ENCODE results near the gene TMEM242. TPM values are rescaled to one million over a fixed set of nuclear protein-coding genes. Genes with fewer than 3 reads are reported as not detected.

TMEM242 gene
- polyA plus RNA-seq, 2 of the 4 experiments (the other 2 are of a cell fraction) = 5.3 to 7.4 TPM

GRCh38 chr6:157292202-157292601, 31.1 kb downstream of the TMEM242 start (continued):
- no peak for TF ChIP-seq REST (IDR thresholded peaks at IDR 0.05)
- no peak for TF ChIP-seq EHF (CRISPR knock-in tag; IDR thresholded peaks at IDR 0.05)
- TF ChIP-seq CHD4 (IDR thresholded peaks at IDR 0.05; ENCODE audit: borderline replicate concordance) = no peak
- no peak for TF ChIP-seq FOXS1 (CRISPR knock-in tag; IDR thresholded peaks at IDR 0.05)
- TF ChIP-seq KDM1A (IDR thresholded peaks at IDR 0.05; ENCODE audit: low read depth) = no peak

- FAIRE-seq = no peak
- Histone ChIP-seq H3K4me2 (no peak overlapping the region), H3K9me3 (no peaks in the 10 kb centered on the region), H3K27ac (no peak overlapping the region), H3K4me3 (no peak overlapping the region), H3K4me1 (no peaks in the 10 kb centered on the region)
- 91% methylated on average over 4 of the region's 4 CpGs for WGBS (ENCODE audit: missing lambda C conversion rate)
- ChIA-PET POLR2A (no interaction called here), CTCF (no interaction called here)
- DNase-seq (ENCODE audit: low read depth in 1 of 2, low spot score in 1 of 2) = no peak
- no peak for ATAC-seq
- TF ChIP-seq CBX2 (IDR thresholded peaks at IDR 0.05; ENCODE audit: borderline replicate concordance, low read depth) (no peak), ZSCAN20 (CRISPR knock-in tag; IDR thresholded peaks at IDR 0.05) (no peak), MAX (IDR thresholded peaks at IDR 0.05) (no peak), USF2 (IDR thresholded peaks at IDR 0.05) (no peak), FOXS1 (CRISPR knock-in tag; IDR thresholded peaks at IDR 0.05) (no peak), HEYL (CRISPR knock-in tag; IDR thresholded peaks at IDR 0.05) (no peak), EP300 (IDR thresholded peaks at IDR 0.05) (no peak), ATOH8 (CRISPR knock-in tag; IDR thresholded peaks at IDR 0.05; ENCODE audit: low read depth) (no peak), KDM1A (IDR thresholded peaks at IDR 0.05; ENCODE audit: low read depth) (no peak), RCOR1 (IDR thresholded peaks at IDR 0.05; ENCODE audit: low read depth, low read length) (no peak), PBX3 (IDR thresholded peaks at IDR 0.05) (no peak), HOXB5 (CRISPR knock-in tag; IDR thresholded peaks at IDR 0.05) (no peak), BCL3 (IDR thresholded peaks at IDR 0.05) (no peak), SMC3 (IDR thresholded peaks at IDR 0.05) (no peak)
Measured at GRCh38 chr6:157291356-157291755, 32.0 kb downstream of the TMEM242 start.

GRCh38 chr6:157290797-157291196, 32.5 kb downstream of the TMEM242 start:
- POLR2A ChIA-PET = no interaction called here
- H3K4me1 ChIP-seq = no peaks in the 10 kb centered on the region
- H3K4me2 ChIP-seq = no peak overlapping the region
- H3K27ac ChIP-seq = no peak overlapping the region
- H3K4me3 ChIP-seq = no peak overlapping the region
- FAIRE-seq (no peak), DNase-seq (ENCODE audit: low read depth in 1 of 2, low spot score in 1 of 2) (no peak), ATAC-seq (no peak)
- CTCF ChIA-PET = no interaction called here
- WGBS (ENCODE audit: missing lambda C conversion rate) = 85% methylated on average over 4 of the region's 4 CpGs
- no peaks in the 10 kb centered on the region for H3K9me3 ChIP-seq
- no peak for TF ChIP-seq ZFP36 (IDR thresholded peaks at IDR 0.05; ENCODE audit: borderline replicate concordance, partially characterized antibody)
- no peak for TF ChIP-seq BCL3 (IDR thresholded peaks at IDR 0.05)
- TF ChIP-seq TFCP2L1 (CRISPR knock-in tag; IDR thresholded peaks at IDR 0.05) = no peak
- TF ChIP-seq ELK1 (IDR thresholded peaks at IDR 0.05; ENCODE audit: low read depth, low read length) = no peak
- TF ChIP-seq REST (IDR thresholded peaks at IDR 0.05) = no peak

All from A549 (cell line).